ENCODE results near the gene PLA2G4C. TPM values are rescaled to one million over a fixed set of nuclear protein-coding genes. Genes with fewer than 3 reads are reported as not detected.

Gene PLA2G4C
- total RNA-seq, 1 donor from 2014 or later = 4.8 TPM

DNA sequence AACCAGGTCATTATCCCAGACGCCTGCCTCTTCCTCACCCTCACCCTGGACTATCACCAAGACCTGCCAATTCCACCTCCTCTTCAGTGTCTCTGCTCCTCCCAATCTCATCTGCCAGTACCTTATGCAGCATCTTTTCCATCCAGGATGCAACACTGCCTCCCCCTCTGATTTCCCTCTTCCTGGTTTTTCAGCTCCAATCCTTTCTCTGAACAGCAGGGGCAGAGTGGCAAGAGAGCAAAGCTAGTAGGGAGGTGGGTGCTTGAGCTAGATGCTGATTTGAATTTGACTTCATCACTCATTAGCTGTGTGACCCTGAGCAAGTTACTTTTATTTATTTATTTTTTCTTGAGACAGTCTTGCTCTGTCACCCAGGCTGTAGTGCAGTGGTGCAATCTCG, 41.2 kb downstream of the PLA2G4C start:
- Mint-ChIP-seq H3K27me3 (ENCODE audit: unreplicated experiment) (peaks cover 7% of the 10 kb centered on the region), H3K27ac (ENCODE audit: unreplicated experiment) (no peak overlapping the region), H3K4me3 (ENCODE audit: unreplicated experiment) (no peak overlapping the region), H3K9me3 (ENCODE audit: unreplicated experiment) (no peaks in the 10 kb centered on the region), H3K36me3 (ENCODE audit: unreplicated experiment) (no peaks in the 10 kb centered on the region), H3K4me1 (ENCODE audit: unreplicated experiment) (no peaks in the 10 kb centered on the region)
- DNase-seq (ENCODE audit: extremely low spot score, unreplicated experiment) = no peak
- TF ChIP-seq, protein P1, sequence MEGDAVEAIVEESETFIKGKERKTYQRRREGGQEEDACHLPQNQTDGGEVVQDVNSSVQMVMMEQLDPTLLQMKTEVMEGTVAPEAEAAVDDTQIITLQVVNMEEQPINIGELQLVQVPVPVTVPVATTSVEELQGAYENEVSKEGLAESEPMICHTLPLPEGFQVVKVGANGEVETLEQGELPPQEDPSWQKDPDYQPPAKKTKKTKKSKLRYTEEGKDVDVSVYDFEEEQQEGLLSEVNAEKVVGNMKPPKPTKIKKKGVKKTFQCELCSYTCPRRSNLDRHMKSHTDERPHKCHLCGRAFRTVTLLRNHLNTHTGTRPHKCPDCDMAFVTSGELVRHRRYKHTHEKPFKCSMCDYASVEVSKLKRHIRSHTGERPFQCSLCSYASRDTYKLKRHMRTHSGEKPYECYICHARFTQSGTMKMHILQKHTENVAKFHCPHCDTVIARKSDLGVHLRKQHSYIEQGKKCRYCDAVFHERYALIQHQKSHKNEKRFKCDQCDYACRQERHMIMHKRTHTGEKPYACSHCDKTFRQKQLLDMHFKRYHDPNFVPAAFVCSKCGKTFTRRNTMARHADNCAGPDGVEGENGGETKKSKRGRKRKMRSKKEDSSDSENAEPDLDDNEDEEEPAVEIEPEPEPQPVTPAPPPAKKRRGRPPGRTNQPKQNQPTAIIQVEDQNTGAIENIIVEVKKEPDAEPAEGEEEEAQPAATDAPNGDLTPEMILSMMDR (IDR thresholded peaks at IDR 0.05) = no peak

DNA sequence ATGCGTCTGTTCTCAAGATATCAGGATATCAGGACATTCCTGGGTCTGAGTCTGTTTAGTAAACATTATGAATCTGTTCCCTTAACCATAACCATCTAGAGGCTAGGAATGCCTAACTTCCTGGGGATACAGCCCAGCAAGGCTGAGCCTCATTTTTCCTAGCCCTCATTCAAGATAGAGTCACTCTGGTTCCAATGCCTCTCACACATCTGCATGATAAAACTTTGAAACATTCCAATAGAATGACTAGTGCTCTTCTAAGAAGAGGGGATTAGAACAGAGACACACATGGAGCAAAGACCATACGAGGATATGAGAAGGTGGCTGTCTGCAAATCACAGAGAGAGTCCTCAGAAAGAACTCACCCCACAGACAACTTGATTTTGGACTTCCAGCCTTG, 46.1 kb downstream of the PLA2G4C start:
- no peak overlapping the region for H3K27ac Mint-ChIP-seq (ENCODE audit: unreplicated experiment)
- no peaks in the 10 kb centered on the region for H3K9me3 Mint-ChIP-seq (ENCODE audit: unreplicated experiment)
- no peak overlapping the region for H3K4me3 Mint-ChIP-seq (ENCODE audit: unreplicated experiment)
- TF ChIP-seq, protein P1 (IDR thresholded peaks at IDR 0.05) = no peak
- H3K36me3 Mint-ChIP-seq (ENCODE audit: unreplicated experiment) = no peaks in the 10 kb centered on the region
- peaks cover 12% of the 10 kb centered on the region for H3K27me3 Mint-ChIP-seq (ENCODE audit: unreplicated experiment)
- H3K4me1 Mint-ChIP-seq (ENCODE audit: unreplicated experiment) = no peaks in the 10 kb centered on the region
- DNase-seq (ENCODE audit: extremely low spot score, unreplicated experiment) = no peak

DNA sequence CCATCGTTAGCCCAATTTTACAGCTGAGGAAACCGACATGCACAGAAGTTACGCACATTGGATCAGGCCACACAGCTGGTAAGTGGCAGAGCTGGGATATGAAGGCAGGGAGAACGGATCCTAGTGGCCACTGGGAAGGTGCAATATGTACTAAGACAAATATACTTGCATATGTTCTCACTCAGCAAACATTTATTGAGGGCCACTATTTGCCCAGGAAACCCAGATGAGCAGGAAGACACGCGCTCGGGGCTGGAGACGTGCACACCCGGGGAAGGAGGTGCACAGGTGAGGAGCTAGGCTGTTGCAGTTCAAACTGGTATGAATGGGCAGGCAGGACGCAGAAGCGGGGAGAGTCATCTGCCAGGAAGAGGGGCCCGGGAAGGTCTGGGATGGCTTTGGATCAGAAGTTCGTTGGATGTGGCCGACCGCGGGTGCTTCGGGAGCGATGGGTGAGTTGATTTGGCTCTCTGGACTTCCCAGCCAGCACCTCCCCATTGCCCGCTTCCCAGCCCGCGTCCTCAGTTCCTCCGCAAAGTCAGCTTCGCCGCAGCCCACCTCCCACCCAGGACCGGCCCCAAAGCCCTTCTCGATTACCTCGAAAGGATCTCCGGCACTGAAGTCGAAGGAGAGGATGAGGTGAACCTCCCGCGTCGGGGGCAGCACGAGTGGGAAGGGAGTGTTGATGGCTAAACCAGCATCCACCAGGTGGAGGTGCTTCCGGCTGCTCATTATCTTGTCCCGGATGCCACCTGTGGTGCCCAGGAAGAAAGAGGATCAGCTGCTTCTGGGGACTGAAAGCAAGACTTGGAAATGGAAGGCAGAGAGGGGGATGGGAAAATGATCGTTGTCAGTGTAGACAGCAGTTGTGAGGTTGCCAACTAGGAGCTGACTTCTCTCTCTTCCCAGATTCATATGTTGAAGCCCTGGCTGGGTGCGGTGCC, 48.9 kb downstream of the PLA2G4C start:
- DNase-seq (ENCODE audit: extremely low spot score, unreplicated experiment) = no peak
- peaks cover 12% of the 10 kb centered on the region for H3K27me3 Mint-ChIP-seq (ENCODE audit: unreplicated experiment)
- TF ChIP-seq, protein P1 (IDR thresholded peaks at IDR 0.05) = no peak
- no peaks in the 10 kb centered on the region for H3K9me3 Mint-ChIP-seq (ENCODE audit: unreplicated experiment)
- H3K27ac Mint-ChIP-seq (ENCODE audit: unreplicated experiment) = no peak overlapping the region
- H3K36me3 Mint-ChIP-seq (ENCODE audit: unreplicated experiment) = no peaks in the 10 kb centered on the region
- H3K4me3 Mint-ChIP-seq (ENCODE audit: unreplicated experiment) = no peak overlapping the region
- no peaks in the 10 kb centered on the region for H3K4me1 Mint-ChIP-seq (ENCODE audit: unreplicated experiment)

DNA sequence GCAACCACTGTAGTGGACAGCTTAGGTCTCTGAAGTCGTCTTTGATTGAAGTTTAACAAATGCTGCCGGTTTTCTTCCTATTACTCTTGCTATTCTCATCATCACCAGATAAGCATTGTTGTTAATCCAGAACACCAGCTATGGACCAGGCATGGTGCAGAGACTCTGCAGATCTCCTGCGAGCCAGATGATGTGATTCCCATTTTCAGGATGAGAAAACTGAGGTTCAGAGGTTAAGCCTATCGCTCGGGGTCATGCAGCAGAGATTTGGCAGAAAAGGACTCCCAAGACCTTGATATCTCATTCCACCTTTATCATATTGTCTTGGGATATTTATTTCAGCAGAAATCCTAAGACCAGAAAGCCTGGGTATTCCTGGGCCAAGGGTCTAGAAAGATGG, 50.2 kb downstream of the PLA2G4C start:
- DNase-seq (ENCODE audit: extremely low spot score, unreplicated experiment) = no peak
- Mint-ChIP-seq H3K4me1 (ENCODE audit: unreplicated experiment) (no peaks in the 10 kb centered on the region), H3K4me3 (ENCODE audit: unreplicated experiment) (no peak overlapping the region), H3K36me3 (ENCODE audit: unreplicated experiment) (no peaks in the 10 kb centered on the region), H3K27ac (ENCODE audit: unreplicated experiment) (no peak overlapping the region), H3K27me3 (ENCODE audit: unreplicated experiment) (peaks cover 12% of the 10 kb centered on the region), H3K9me3 (ENCODE audit: unreplicated experiment) (no peaks in the 10 kb centered on the region)
- TF ChIP-seq, protein P1 (IDR thresholded peaks at IDR 0.05) = no peak

DNA sequence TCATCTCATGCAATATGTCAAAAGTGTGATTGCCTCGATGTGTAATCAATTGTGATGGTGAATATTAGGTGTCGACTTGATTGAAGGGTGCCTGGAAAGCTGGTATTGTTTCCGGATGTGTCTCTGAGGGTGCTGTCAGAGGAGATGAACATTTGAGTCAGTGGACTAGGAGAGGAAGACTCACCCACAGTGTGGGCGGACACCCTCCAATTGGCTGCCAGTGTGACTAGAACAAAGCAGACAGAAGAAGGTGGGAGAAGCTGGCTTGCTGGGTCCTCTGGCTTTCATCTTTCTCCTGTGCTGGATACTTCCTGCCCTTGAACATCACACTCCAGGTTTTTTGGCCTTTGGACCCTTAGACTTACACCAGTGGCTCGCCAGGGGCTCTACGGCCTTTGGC, 51.3 kb downstream of the PLA2G4C start:
- H3K27me3 Mint-ChIP-seq (ENCODE audit: unreplicated experiment) = peaks cover 6% of the 10 kb centered on the region
- H3K27ac Mint-ChIP-seq (ENCODE audit: unreplicated experiment) = no peak overlapping the region
- TF ChIP-seq, protein P1 (IDR thresholded peaks at IDR 0.05) = no peak
- no peaks in the 10 kb centered on the region for H3K36me3 Mint-ChIP-seq (ENCODE audit: unreplicated experiment)
- DNase-seq (ENCODE audit: extremely low spot score, unreplicated experiment) = no peak
- no peaks in the 10 kb centered on the region for H3K9me3 Mint-ChIP-seq (ENCODE audit: unreplicated experiment)
- no peaks in the 10 kb centered on the region for H3K4me1 Mint-ChIP-seq (ENCODE audit: unreplicated experiment)
- no peak overlapping the region for H3K4me3 Mint-ChIP-seq (ENCODE audit: unreplicated experiment)
